ENCODE data around the gene COL6A2.
"Not testable (repeated sequence)": the region's sequence is repeated elsewhere in the genome, so short reads cannot be mapped to it uniquely, and the experiment has no call there.

The COL6A2 gene

GRCh38 chr21:46094401-46095082, 3.4 kb upstream of the COL6A2 start:
- DNase-seq, result no peak

DNA sequence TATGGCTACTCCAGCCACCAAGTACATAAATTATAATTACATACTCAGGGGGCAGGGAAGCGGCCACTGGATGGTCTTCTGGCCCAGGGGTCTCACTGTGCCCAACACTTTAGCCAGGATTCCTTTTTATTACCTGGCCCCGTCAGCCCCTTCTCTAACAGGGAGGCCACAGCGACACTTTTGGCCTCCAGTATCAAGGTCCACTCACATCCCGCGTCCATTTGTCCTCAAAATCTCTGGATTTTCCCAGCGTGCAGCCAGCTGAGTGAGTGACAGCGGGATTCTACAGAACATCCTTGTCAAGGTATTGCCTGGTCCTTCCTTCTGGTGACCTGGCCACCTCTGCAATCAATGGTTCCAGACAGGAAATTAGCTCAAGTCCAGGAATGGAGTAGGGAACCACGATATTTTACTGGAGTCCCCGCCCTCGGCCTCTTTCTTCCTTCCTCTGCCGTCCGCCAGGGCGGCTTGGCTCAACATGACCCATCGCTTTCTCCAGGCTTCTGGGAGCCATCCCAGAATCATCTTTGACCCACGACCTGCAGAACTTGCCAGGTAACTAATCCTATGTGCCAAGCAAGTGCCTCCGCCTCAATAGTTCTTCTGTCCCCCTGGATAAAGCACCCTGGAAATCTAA, 2.7 kb upstream of the COL6A2 start:
- peak; percentile 15 for DNase-seq

DNA sequence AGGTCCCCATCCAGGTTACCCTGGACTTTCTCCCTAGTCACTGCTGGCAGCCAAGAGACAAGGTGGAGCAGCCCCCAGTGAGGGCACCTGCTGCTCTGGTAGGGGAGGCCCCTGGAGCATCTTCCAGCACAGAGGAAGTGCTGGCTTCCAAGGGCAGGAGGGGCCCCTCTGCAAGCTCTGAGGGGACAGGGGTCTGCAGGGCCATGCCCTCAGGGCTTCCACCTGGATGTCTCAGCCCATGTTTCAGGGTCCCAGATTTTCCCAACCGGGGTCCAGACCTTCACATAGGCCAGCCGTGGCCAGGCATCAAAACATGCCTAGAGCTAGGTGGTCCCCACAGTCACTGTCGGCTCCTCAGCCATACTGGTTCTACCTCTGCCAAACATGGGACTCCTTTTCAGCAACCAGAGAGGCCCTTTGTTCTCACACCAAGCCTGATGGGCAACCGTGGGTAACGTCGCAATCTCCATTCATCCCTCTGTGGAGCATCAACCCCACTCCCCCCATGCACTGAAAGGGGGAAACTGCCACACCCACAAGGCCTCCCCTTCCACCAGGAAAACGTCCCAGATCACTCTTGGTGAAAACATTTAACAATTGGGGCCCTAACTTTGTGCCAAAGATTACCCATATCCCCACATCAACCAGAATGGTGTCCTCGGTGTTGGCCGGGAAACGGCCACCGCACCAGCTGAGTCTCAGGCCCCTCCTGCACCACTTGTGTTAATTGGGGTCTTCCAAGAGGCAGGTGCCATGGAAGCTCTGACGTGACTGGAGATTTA, 1.9 kb upstream of the COL6A2 start:
- DNase-seq, result peak; percentile 45

DNA sequence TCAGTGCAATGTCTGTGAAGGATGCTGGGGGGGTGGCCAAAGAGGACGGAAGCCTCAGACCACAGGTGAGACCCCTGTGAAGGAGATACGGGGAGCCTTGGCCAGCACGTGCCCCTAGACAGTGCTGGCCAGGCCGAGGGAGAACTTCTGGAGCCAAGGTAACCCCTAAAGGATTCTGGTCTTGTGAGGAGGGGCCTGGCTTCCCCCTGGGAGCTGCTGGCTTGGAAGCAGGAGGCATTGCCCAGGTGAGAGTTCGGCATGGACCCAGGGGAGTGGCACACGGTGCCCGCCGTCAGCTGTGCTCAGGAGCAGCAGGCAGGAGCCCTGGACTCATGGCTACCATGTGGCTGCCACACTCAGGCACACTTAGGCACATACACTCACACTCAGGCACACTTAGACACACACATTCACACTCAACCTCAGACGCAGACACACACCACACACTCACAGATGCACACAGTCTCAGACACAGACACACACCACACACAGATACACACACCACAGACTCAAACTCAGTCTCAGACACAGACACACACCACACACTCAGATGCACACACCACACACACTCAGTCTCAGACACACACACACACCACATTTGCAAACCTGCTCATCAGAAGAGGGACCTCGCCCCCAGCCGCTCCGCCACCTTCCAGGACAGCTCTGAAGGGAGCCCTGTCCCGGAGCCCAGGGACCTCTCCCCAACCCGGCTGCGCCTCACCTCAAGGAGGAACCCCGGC, 1.1 kb upstream of the COL6A2 start:
- DNase-seq, result peak; percentile 44

GRCh38 chr21:46098303-46099141, 610 bp downstream of the COL6A2 start:
- peak; percentile 58 for DNase-seq

GRCh38 chr21:46099476-46099875, 1.6 kb downstream of the COL6A2 start:
- DNase-seq, result peak; percentile 45

DNA sequence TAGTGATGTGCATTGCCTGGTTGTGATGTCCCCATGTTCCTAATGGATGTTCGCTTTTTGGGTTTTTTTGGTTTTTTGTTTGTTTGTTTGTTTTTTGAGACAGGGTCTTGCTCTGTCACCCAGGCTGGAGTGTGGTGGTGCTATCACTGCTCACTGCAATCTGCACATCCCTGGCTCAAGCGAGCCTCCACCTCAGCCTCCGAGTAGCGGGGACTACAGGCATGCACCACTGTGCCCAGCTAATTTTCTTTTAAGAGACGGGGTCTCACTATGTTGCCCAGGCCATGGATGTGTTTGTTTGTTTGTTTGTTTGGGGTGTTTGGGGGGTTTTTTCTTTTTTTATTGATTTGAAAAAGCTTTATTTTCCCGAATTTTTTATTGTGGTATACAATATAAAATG, 2.1 kb downstream of the COL6A2 start:
- DNase-seq, result no peak

- no peak for DNase-seq
These were observed 2.5 kb downstream of the COL6A2 start for GRCh38 chr21:46100426-46100825.

- DNase-seq, result no peak
These were observed 3.0 kb downstream of the COL6A2 start for GRCh38 chr21:46100906-46101305.

DNA sequence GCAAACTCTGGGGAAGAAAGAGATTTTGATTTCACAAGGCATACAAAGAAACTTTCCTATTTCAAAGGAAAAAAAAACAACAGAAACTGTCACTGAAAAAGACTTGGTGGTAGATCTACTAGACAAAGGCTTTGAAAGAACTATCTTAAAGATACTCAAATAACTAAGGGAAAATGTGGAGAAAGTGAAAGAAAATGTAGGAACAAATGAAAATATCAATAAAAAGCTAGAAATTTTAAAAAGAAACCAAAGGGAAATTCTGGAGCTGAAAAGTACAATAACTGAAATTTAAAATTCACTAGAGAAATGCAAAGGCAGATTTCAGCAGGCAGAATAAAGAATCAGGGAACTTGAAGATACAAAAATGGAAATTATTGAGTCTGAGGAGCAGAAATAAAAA, 6.2 kb downstream of the COL6A2 start:
- no peak for DNase-seq

GRCh38 chr21:46107376-46107775, 9.5 kb downstream of the COL6A2 start:
- DNase-seq, result not testable (repeated sequence)

DNA sequence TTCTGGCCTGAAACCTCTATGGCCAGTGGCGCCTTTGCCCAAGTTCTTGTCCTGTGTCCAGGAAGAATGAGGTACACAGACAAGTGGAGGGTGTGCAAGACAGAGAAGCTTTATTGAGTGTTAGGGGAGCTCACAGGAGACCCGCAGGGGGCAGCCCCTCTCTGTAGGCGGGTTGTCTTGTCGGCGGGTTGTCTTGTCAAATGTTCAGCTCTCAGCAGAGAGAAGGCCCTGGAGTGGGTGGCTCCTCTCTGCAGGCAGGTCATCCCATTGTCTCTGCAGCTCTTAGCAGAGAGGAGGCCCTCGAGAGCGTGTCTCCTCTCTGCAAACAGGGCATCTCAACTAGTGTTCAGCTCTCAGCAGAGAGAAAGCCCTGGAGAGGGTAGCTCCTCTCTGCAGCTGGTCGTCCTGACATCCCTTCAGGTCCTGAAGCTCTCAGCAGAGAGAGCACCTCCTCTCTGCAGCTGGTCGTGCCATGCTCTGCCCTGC, 11.0 kb downstream of the COL6A2 start:
- DNase-seq, result no peak

- peak; percentile 40 for DNase-seq
These were observed 11.7 kb downstream of the COL6A2 start for GRCh38 chr21:46109313-46110221.

GRCh38 chr21:46110499-46111192, 12.7 kb downstream of the COL6A2 start:
- DNase-seq, result peak; percentile 20

- no peak for DNase-seq
These were observed 13.3 kb downstream of the COL6A2 start for GRCh38 chr21:46111193-46111571.

GRCh38 chr21:46111857-46112724, 14.2 kb downstream of the COL6A2 start:
- DNase-seq, result peak; percentile 36

GRCh38 chr21:46112725-46113215, 14.9 kb downstream of the COL6A2 start:
- DNase-seq, result peak; percentile 33

GRCh38 chr21:46113497-46114176, 15.7 kb downstream of the COL6A2 start:
- DNase-seq, result peak; percentile 29

DNA sequence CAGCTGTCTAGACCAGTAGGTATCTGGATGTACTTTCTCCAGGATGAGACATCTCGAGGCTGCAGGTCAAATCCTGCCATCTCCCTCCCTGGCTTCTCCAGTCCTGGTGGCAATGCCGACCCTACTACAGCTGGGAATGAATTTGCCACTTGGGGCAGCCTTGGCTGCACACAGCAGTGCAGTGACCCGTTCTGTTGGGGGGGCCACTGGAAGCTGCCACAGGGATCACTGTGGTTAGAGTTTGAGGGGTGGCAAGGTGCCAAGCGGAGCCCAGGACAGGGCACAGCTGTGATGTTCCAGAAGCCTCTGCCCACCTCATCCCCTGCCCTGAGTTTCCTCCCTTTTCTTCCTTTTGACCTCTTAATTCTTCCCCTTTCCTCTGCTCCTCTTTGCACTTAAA, 17.1 kb downstream of the COL6A2 start:
- DNase-seq, result no peak
